Choroid plexus epithelial cell (primary cell): Measurements from ENCODE around the gene SPPL3.
"Not testable (repeated sequence)": the region's sequence is repeated elsewhere in the genome, so short reads cannot be mapped to it uniquely, and the experiment has no call there.

Source experiments
- DNase-seq: peaks from one replicate; pipeline ENCODE4 v3.0.0-alpha.2; 2010; ENCODE audit warnings: low read depth
- H3K4me3 ChIP-seq: 2 replicates; pipeline ENCODE4 v1.5.1; 2011; ENCODE audit warnings: low read depth, mild to moderate bottlenecking, control low read depth, low read length, moderate library complexity
- TF ChIP-seq, protein P1 (sequence below): conservative IDR thresholded peaks from 2 replicates; pipeline ENCODE4 v1.5.1; 2011; ENCODE audit warnings: low read depth, mild to moderate bottlenecking, control low read depth, inconsistent platforms, low read length, moderate library complexity

Gene SPPL3

DNA sequence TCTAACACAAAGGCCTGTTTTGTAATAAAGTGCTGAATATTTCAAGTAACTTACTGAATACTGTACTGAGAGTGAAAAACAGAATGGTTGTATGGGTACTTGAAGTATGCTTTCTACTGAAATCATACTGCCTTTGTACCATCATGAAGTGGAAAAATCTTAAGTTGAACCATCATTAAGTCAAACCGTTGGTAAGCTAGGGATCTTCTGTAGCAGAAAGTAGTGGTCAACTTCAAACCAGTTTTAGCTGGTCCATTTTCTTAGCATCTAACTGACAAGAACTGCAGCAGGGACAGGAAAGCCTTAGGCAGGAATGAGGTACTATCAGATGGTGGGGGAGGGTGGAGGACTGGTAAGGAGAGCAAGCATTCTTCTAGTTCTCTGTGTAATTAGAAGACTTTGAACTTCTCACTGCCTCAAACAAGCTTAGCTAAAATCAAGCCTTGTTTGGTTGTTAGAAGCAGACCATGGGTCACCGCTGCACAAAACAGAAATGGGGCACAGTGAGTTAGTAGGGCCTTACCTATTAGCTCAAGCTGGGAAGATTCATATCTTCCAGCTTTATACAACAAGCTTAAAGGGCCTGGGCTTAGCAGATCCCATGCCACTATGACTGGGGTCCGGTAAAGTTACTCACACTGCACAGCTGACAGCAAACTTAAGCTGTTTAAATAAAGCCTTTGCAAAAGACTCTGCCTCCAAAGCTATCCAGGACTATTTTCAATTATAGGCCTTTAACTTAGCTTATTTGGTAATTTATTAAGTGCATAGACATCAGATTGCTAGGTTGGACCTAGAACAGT is 104.7 kb downstream of the SPPL3 start:
- H3K4me3 ChIP-seq, result no peak overlapping the region
- no peak for DNase-seq
- TF ChIP-seq, protein P1, sequence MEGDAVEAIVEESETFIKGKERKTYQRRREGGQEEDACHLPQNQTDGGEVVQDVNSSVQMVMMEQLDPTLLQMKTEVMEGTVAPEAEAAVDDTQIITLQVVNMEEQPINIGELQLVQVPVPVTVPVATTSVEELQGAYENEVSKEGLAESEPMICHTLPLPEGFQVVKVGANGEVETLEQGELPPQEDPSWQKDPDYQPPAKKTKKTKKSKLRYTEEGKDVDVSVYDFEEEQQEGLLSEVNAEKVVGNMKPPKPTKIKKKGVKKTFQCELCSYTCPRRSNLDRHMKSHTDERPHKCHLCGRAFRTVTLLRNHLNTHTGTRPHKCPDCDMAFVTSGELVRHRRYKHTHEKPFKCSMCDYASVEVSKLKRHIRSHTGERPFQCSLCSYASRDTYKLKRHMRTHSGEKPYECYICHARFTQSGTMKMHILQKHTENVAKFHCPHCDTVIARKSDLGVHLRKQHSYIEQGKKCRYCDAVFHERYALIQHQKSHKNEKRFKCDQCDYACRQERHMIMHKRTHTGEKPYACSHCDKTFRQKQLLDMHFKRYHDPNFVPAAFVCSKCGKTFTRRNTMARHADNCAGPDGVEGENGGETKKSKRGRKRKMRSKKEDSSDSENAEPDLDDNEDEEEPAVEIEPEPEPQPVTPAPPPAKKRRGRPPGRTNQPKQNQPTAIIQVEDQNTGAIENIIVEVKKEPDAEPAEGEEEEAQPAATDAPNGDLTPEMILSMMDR, result no peak

DNA sequence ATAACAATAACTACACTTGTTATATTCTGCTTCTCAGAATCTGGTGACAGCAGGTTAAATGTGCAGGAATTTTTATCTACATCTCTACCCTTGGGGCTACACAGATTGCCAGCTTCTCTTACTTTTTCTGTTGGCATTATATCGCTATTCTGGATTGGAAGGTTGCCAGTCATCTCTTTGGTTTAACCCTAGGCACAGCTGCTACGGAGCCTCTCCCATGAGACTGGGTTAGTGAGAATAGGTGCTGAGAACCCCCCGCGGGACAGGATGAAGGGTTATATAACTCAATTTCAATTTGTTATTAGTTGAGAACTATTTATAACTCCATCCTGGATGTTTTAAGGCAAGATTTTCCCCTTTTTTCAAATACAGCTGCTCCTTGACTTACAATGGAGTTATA is 105.5 kb downstream of the SPPL3 start:
- no peak overlapping the region for H3K4me3 ChIP-seq
- TF ChIP-seq, protein P1, result no peak
- no peak for DNase-seq

DNA sequence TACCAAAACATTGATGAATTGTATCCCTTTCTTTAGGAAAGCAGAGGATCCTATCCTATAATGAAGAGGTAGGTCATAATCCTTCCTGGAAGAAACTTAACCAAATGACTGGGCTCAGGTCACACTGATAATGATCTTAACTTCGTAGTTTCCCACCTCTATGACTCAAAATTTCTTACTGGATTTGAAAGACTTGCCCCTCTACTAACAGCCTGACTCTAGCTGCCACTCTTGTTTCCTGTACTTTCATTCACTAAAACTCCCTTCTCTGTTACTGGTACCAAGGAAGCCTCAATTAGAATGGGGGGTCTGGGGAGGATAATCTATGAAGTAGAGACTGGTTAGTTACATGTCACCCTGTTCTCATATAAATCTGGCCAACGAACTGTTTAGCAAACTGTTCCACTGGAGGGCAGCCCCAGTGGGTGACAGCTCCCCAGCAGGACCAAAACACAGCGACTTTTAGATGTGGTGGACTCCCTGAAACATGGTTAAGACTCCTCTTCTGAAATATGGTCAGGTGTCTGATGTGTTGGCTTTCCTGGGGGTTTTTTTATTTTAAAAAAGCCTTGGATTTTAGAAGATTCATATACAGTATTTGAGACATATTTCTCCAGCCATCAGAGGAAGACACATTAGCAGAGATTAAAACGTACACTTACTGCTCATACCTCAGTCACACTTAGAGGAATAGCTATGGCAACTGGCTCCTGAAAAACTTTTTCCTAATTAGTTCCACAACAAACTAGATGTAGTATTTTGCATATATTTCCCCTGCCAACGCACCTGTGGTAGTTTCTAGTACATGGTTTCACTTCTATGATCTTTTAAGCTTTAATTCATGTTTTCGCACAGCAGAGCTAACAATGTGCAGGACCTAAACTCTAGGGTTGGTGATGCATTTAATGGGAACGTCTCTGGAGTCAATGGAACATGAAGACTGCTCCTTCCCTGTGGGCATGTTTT is 106.2 kb downstream of the SPPL3 start:
- TF ChIP-seq, protein P1, result no peak
- H3K4me3 ChIP-seq, result no peak overlapping the region
- DNase-seq, result no peak

DNA sequence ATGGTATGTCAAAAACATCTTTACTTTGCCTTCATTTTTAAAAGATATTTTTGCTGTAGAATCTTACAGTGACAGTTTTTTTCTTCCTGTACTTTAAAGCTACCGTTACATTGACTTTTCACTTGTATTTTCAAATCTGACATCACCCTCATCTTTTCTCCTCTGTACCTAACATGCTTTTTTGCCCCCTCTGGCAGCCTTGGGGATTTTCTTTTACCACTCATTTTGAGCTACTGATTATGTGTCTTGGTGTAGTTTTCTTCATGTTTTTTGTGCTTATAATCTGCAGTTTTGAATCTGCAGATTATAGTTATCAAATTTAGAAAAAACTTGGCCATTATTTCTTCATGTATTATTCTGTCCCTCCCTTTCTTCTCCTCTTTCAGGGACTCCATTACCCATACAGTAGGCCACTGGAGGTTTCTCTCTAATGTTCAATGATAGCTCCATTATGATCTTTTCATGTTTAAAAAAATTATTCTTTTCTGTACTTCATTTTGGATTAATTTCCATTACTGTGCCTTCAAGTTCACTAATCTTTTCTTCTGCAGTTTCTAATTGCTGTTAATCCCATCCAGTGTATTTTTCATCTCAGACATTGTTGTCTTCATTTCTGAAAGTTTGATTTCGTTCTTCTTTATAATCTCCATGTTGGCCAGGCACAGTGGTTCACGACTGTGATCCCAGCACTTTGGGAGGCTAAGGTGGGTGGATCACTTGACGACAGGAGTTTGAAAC is 108.5 kb downstream of the SPPL3 start:
- no peak overlapping the region for H3K4me3 ChIP-seq
- no peak for DNase-seq
- TF ChIP-seq, protein P1, result no peak

DNA sequence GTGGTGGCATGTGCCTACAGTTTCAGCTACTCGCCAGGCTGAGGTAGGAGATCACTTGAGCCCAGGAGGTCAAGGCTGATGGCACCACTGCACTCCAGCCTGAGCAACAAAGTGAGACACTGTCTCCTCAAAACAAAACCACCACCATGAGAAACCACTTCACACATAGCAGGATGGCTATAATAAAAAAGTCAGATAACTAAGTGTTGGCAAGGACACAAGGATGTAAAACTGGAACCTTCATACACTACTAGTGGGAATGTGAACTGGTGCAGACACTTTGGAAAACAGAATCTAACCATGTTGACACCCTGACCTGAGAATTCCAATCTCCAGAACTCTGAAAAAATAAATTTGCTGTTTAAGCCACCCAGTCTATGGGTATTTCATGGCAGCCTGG is 110.8 kb downstream of the SPPL3 start:
- no peak overlapping the region for H3K4me3 ChIP-seq
- TF ChIP-seq, protein P1, result no peak
- DNase-seq, result no peak

DNA sequence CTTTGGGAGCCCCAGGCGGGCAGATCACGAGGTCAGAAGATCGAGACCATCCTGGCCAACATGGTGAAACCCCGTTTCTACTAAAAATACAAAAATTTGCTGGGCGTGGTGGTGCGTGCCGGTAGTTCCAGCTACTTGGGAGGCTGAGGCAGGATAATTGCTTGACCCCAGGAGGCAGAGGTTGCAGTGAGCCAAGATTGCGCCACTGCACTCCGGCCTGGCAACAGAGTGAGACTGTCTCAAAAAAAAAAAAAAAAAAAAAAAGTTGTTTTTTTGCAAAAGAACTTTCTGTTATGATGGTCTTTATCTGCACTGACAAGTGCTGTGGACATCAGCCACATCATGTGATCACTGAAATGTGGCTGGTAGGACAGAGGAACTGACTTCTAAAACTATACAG is 111.7 kb downstream of the SPPL3 start:
- DNase-seq, H3K4me3 ChIP-seq: not testable (repeated sequence)

DNA sequence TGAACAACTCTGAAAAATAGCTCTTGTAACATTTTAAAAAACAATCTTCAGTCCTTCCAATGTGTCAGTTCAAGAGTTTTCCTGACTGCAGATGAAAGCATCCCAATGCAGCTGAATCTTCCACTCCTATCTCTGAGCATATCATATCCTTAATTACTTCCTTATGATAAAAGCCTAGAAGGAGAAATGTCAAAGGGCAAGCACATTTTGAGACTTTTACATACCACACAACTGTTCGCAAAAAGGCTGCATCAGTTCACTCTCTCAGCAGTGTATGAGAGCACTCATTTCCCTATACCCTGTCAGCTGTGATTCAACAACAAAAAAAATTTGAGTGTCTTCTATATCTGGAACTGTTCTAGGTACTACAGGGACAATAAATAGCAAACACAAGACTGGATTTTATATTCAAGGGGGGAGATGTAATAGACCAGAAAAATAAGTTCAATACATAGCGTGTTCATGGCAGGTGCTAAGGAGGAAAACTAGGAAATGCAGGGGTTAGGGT is 112.4 kb downstream of the SPPL3 start:
- TF ChIP-seq, protein P1, result no peak
- no peak for DNase-seq
- no peak overlapping the region for H3K4me3 ChIP-seq
